COLO829 (cell line): ENCODE results near the gene HMX1.

Source experiments
- DNase-seq: peaks from one replicate; pipeline ENCODE4 v3.0.0; 2012; ENCODE audit warnings: low spot score

The HMX1 gene

GRCh38 chr4:8909548-8909947 lies 37.9 kb upstream of the HMX1 start:
- no peak for DNase-seq

GRCh38 chr4:8908206-8908893 lies 36.7 kb upstream of the HMX1 start:
- DNase-seq = no peak

GRCh38 chr4:8907596-8908205 lies 36.1 kb upstream of the HMX1 start:
- no peak for DNase-seq

DNA sequence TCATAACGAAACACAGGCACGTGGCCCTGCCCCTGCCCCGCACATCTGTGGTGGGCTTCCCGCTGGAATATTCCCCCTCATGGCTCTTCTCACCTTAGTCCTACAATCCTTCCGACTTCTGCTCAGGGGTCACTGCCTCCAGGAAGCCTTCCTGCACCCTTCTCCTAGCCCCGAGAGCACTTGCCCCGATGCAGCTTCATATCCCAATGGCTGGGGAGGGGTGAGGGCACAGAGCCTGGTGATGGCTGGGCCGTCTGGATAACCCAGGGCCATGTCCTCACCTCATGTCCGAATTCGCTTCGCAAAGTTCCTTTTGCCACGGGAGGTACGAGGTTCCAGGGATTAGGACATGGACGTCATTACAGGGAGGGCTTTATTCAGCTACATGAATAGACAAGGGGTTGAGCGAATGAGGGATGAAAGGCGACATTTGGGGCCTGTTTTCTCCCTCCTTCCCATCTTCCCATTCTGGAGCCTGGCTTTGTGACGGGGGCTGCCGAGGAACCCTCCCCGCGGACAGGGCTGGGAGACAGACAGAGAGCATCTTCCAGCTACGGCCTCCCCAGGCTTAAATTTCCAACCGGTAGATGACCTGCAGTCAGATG lies 35.5 kb upstream of the HMX1 start:
- no peak for DNase-seq

GRCh38 chr4:8906668-8906970 lies 35.0 kb upstream of the HMX1 start:
- DNase-seq = no peak

DNA sequence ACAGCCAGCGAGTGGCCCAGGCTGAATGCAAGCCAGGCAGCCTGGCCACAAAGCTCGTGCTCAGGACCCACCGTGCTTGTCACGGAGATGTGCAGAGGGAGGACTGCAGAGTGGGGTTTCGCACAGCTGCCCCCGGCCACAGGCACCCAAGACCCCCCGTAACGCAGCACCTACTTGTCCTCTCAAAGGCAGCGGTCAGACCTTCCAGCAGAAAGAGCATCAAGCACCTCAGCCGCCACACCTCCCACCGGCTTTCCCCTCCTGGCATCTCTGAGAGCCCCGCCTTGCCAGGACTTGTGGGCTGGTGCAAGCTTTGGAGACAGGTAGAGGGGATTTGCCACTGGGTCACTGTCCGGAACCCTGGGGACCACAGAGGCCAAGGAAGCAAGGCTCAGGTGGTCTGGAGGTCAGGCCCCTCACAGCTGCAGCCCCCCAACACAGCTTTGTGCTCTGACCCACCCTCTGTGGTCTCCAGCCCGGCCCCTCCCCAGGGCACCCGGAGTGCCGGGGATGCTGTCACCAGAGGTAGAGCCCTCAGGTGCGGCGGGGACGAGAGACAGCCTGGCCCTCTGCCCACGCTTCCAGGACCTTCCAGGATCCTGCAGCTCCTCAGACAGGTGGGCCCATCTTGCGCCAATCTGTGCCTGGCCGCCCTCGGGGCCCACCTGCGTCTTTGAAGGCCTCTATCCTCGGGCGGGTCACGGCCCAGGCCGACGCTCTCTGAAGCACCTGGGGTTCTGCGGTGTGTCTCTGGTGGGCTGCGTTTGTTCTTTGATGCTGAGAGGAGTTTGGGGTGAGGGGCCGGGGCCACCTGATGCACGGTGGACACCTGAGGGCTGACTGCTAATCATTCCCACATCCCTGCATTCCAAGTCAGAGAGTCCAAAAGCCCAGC lies 34.4 kb upstream of the HMX1 start:
- no peak for DNase-seq

DNA sequence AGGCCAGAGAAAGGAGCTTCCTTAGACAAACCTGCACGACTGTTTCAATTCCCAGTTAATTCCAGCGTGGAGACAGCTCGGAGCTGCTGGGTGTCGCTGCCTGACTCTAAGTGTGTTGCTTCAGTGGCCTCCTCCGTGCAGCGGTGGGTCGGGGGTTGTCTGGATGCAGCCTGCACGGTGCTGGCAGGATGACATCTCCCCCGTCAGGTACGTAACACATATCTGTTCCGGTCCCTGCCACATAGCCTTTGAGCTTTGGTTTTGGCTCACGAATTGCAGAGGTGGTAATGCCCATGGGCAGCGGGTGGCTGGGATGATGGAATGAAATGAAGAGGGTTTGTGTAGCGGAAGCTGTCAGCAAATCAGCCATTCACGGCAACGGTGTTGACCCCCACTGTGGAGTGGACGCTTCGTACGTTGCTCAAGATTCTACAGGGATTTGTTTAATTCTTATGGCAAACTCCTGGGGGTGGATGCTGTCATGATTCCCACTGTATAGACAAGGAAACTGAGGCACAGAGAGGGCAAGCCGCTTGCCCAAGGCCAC lies 33.7 kb upstream of the HMX1 start:
- no peak for DNase-seq

DNA sequence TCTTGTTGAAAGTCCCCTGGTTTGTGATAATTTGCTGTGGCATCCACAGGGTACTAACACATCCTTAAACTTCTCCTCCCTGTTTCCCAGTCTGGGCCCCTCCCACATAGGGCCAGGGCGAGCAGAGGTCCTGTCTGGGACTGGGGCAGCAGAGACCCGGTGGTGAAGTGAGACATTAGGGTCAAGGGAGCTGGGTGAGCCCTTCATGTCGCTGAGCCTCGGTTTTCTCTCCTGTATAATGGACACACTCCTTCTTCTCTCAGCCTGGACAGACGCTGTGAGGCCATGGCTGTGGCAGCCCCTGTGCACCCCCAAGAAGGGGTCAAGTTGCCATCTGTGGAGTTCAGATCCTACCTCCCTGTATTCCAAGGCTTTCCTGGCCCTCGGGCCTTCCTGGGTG lies 33.0 kb upstream of the HMX1 start:
- no peak for DNase-seq

- DNase-seq = no peak
These were observed 32.4 kb upstream of the HMX1 start for GRCh38 chr4:8904041-8904501.

GRCh38 chr4:8901335-8901734 lies 29.7 kb upstream of the HMX1 start:
- no peak for DNase-seq

GRCh38 chr4:8900588-8900987 lies 28.9 kb upstream of the HMX1 start:
- DNase-seq = no peak

GRCh38 chr4:8898419-8898818 lies 26.8 kb upstream of the HMX1 start:
- DNase-seq = no peak

GRCh38 chr4:8897251-8898167 lies 25.9 kb upstream of the HMX1 start:
- no peak for DNase-seq

- DNase-seq = no peak
These were observed 24.9 kb upstream of the HMX1 start for GRCh38 chr4:8896506-8896905.

DNA sequence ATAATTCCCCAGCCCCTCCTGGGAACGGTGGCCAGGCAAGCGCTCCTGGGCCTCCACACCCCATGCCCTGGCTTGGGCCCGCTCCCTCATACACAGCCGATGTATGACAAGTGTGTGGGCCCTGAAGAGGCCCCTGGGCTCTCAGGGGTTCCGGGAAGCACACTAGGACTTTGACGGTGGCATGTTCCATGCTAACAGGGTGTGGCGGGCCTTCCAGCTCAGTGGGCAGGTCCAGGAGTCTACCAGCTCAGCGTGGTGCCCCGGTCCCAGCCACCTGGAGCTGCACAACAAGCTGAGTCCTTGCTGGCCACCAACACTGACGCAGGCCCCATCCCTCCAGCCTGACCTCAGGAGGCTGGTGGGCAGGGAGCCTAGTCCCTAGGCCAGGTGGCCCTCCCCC lies 24.4 kb upstream of the HMX1 start:
- DNase-seq = no peak

- no peak for DNase-seq
These were observed 23.7 kb upstream of the HMX1 start for GRCh38 chr4:8895295-8895694.

DNA sequence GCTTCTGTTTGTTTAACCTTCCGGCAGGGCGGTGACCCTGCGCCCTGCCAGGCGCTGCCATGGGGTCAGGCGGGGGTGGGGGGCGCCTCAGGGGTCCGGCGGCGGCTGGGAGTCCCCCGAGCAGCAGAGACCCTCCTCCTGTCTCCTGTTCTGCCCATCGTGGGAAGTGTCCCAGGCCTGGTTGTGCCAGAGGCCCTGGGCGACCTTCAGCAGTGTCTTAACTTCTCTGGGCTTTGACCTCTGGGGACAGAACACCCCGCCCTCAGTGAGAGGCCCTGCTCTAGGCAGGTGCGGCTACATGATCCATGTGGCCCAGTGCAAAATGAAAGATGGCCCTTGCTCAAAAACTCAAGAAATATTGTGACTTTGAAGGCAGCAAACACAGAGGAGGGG lies 22.8 kb upstream of the HMX1 start:
- DNase-seq = no peak

DNA sequence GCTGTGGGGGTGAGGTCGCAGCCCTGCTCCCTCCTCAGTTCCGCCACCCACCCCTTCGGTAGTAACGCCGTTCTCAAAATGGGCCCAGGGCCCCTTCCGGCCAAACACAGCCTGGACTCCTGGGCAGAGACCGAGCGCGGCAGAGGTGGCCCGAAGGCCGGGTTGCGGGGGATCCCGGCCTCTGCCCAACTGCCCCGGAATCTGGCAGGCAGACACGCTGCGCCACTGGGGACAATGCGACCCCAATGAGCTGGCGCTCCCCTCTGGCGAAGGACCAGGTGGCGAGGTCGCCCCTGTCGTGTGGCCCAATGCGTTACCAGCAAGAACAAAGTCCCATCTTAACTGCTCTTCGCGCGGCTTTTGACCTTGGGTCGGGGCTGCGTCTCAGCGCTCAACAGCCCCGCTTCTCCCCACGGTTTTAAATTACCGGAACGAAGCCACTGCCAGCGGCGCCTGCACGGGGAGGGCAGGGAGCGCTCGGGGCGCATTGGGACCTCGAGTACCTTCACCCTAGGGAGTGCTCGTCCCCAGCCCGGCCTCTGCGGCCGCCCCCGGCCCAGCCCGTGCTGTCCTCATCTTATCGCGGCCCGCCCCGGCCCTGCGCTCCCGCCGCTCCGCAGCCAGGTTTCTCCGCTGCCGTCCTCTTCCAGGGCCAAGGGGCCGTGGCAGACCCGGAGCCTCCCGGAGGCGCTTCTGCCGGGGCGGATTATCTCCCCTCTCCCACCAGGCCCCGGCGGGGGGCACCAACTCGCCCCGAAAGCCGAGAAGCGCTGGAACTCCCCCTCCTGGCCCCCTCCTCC lies 22.2 kb upstream of the HMX1 start:
- no peak for DNase-seq

GRCh38 chr4:8893227-8893623 lies 21.6 kb upstream of the HMX1 start:
- no peak for DNase-seq

DNA sequence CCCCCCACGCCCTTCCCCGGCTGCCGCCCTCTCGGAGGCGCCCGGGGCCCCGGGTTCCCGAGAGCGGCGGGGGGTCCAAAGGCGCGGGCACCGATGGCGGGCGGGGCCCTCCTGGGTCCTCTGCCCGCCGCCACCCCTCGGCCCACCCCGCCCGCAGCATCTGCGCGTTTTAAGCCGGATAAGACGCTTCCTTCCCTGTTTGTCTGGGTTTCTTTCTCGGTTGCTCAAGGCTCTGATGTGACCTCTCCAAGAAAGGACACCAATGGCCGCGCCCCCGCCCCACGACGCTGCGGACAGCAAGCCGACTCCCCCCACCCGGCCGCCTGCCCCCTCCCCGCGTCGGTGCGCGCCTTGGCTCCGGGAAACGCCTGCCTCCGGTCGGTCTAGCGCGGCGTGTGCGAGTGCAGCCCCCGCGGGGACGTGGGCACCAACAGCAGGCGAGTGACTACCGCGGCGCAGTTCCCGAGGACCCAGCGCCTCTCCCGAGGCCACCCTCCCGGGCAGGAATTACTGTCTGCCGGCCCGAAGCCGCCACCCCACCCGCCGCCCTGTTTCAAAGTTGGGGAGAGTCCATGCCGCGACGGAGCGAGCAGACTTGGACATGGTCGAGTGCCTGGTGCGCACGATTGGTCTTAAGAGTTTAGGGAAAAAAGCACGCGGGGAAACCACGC lies 21.1 kb upstream of the HMX1 start:
- DNase-seq = no peak
